GOT3 (cell line): ENCODE data around the gene USP2.

Experiments used
- DNase-seq: peaks from one replicate; lab custom pipeline; 2025; ENCODE audit warnings: mixed read lengths; lab: John Stamatoyannopoulos, UW

Gene USP2

DNA sequence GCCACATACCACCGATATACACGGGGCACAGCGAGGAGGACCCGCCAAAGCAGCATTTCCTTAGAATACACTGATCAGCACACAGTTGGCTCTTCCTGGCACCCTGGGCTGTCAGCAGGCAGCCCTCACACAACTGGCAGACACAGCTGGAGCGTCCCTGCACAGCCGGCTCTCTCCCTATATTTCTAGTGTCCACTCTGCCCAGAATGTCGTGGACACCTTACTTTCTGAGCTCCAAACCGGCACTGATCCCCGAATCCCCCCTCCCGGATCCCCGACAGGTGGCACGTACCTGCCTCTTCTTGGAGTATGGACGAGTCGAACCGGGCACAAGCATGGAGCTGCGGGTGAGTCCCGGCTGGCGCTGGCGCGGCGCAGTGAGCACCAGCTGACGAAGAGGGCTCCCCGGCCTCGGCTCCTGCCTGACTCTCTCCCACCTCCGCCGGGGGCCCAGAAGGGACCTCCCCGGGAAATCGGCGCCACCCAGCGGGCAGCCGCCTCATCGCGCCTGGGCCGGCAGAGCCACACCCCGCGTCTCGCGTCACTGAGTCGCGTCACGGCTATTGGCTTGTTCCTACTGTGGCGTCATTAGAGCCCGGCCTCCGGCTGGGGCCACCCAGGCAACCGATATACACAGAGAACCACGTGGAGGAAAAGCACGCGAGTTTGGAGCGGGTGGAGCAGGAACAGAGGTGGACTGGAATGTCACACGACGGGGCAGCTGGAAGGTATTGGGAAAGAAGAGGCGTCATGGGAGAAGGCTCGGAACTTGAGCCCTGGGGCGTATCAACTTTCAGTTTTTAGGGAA, at the start of gene USP2:
Gene USP2 (minus strand): TSS at position 510 of the 808 bp plus-strand sequence. CDS start 8,210 bp downstream, outside the sequence.
- peak; percentile 78 for DNase-seq

GRCh38 chr11:119427279-119427678, 45.8 kb upstream of the USP2 start:
- no peak for DNase-seq

GRCh38 chr11:119426142-119426541, 44.7 kb upstream of the USP2 start:
- no peak for DNase-seq

GRCh38 chr11:119424775-119425174, 43.3 kb upstream of the USP2 start:
- DNase-seq = no peak

- no peak for DNase-seq
Observed at GRCh38 chr11:119424276-119424675, 42.8 kb upstream of the USP2 start.

GRCh38 chr11:119423509-119424254, 42.2 kb upstream of the USP2 start:
- DNase-seq = no peak

DNA sequence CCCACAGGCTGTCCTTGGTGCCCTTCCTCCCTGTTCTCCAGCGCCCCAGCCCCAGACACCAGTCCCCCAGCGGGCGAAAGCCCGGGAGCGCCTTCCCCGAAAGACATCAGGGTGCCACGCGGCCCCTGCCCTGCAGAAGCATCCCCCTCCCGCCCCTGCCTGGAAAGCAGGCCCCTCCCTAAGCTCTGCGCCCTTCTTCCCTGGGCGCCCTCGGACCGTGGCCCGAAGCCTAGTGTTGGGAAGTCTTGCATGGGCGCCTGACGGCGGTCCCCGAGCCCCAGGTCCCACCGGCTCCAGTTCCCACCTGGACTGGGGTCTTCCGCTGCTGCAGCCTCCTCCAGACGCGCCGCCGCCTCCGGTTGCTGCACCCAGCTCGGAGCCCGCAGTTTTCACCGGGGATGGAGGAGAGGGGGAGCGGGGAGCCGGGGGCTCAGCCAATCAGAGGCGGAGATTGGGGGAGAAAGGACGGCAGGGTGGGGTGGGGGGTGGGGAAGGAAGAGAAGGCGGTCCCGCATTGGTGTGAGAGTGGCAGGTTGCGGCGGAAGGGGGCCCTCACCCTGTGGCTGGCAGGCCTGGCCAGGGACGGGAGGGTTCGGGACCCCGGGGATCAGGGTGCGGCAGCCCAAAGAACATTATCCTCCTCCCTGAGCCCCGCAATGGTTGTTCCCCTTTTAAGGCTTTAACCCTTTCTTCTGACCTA, 41.5 kb upstream of the USP2 start, which contains the start of gene THY1:
Gene THY1 (minus strand): TSS at position 364 of the 700 bp plus-strand sequence. CDS start 2,267 bp downstream, outside the sequence.
- no peak for DNase-seq

DNA sequence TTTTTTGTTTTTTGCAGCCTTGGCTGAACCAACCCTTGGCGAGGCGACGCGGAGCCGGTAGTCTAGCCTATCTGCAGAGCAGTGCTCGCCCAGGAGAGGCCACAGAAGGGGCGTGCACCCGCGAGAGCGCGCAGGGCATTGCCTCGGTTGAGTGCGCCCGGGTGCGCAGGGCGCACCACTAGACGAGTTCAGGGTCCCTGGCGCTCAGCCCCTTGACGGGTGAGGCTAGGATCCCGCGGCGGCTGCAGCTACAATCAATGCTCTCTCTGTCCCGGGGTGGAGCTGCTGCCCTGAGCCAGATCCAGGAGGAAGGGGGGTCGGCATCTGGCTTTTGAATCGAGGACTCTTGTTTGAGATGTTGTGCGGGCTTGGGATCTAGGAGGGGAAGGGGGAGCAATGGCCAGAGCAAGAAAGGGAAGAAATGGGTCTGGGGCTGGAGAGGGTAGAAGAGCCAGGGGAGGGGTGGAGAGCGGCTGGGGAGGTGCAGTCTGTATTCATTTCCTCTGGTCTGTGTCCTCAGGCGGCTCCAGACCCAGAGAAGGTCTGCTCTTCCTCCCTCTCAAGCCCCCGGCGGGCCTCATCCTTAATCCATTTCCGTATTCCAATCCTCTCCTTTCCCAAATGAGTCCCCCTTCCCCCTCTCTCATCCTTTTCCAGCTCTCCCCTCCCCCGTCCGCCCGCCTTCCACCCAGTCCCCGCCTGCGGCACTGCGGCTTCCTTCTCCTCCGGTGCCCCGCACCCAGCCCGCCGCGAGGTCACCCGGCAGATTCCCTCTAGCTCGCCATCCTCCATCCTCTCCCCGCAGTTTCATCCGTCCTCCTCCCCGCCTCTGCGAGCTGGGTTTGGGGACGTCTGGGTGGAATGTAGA, 40.7 kb upstream of the USP2 start:
- no peak for DNase-seq

DNA sequence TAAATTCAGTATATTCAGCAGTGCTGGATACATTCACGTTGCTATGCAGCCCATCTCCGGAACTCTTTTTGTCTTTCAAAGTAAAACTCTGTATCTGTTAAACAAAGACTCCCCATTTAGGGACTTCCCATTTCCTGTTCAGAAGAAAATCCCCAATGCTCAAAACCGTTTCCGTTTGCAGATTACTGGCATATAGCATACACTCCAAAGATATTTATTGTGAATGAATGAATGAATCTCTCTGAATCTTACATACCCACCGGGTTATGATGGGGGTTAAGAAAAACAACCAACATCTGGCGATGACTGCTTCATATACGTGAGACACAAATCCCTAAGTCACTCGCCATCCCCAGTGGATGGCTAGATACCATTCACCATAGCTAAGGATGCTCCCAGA, 39.9 kb upstream of the USP2 start:
- DNase-seq = no peak

GRCh38 chr11:119420631-119421030, 39.1 kb upstream of the USP2 start:
- no peak for DNase-seq

DNA sequence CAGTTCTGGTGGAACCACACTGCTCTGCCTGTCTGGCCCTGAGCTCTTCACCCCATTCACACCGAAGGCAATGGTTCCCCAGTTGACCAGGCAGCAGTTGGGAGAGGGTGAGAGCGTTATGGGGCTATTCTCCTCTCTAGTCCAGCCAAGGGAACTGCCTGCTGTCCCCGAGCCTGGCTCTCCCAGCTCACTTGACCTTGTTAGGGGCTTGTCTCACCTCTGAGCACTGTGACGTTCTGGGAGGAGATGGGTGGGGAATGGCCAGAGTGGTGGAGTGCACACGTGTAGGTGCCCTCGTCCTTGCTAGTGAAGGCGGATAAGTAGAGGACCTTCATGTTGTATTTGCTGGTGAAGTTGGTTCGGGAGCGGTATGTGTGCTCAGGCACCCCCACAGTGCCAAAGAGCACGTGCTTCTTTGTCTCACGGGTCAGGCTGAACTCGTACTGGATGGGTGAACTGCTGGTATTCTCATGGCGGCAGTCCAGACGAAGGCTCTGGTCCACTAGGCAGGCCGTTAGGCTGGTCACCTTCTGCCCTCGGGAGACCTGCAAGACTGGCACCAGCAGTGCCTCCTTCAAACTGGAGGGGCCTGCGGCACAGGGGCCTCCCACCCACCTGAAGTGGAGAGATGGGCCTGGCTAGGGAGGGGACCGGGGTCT, 38.5 kb upstream of the USP2 start:
- DNase-seq = no peak

- DNase-seq = no peak
Observed at GRCh38 chr11:119419246-119419645, 37.8 kb upstream of the USP2 start.

DNA sequence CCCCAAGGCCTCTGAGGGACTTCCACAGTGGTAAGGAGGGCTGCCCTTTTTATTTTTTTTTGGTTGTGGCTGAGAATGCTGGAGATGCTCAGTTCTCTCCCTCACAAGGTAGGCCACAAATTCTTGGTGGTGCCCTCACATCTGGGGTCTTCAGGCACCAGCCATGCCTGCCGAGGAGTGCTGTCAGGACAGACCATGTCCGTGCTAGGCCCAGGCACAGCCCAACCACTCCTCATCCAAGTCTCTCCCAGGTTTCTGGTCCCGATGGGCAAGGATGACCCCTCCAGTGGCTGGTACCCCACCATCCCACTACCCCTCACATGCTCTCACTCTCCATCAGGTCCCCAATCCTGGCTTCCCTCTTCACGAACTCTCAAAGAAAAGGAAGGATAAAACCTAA, 37.3 kb upstream of the USP2 start:
- DNase-seq = no peak

GRCh38 chr11:119417726-119418540, 36.4 kb upstream of the USP2 start:
- no peak for DNase-seq

- no peak for DNase-seq
Observed at GRCh38 chr11:119416606-119417580, 35.4 kb upstream of the USP2 start.

- DNase-seq = no peak
Observed at GRCh38 chr11:119415966-119416365, 34.5 kb upstream of the USP2 start.

DNA sequence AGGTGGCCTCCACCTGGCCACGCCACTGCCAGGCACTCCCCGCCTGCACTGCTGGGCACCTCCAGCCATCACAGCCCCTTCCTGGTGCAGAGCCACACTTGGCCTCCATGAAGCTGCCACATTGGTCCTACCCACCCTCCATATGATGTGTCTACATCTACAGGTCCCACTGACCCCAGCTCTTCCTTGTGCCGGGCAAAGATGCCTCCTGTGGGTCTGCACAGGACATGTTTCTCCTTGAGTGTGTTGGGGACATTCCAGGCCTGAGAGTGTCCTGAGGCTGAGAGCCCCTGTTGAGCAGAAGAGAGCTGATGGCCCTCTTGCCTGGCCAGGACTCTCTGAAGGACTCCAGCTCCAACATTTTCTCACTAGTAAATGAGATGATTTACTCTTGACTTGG, 34.0 kb upstream of the USP2 start:
- no peak for DNase-seq

DNA sequence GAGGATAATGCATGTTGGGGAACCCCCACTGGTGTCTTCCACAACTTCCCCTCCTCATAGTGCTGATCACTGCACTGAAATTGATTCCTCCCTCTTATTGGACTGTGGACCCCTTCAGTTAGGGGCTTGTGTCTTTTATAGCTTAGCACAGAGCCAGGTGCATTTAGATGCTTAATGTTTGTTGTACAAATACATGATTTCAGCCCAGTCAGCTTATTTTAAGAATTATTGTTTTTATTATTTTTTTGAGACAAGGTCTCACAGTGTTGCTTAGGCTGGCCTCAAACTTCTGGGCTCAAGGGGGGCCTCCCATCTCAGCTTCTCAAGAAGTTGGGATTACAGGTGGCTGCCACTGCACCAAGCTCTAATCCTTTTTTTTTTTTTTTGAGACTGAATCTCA, 33.2 kb upstream of the USP2 start:
- DNase-seq = no peak

DNA sequence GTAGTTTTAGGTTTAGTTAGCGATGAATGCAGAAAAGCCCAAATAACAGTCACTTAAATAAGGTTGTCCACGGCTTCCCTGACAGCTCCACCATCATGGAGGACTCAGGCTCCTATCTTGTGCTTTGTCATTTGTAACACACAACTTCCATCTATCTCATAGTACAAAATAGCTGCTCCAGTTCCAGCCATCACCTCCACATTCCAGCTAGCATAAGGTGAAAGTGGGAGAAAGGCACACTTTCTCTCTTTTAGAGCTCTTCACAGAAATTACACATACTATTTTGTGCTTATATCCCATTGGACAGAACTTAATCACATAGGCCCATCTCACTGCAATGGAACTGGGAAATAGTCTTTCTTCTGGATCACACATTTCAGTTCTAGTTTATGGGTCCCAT, 32.8 kb upstream of the USP2 start:
- DNase-seq = no peak
